Stimulated activated CD8-positive, alpha-beta memory T cell treated with anti-CD3 and anti-CD28 coated beads, Interleukin-15, amount 100 ng/mL, for 24 hours (primary cell): ENCODE data around the gene MRAP.
"Not testable (repeated sequence)": the region's sequence is repeated elsewhere in the genome, so short reads cannot be mapped to it uniquely, and the experiment has no call there.

Source experiments
- DNase-seq: peaks from one replicate; pipeline ENCODE4 v3.0.0-alpha.2; 2020; ENCODE audit warnings: low read depth

The MRAP gene

DNA sequence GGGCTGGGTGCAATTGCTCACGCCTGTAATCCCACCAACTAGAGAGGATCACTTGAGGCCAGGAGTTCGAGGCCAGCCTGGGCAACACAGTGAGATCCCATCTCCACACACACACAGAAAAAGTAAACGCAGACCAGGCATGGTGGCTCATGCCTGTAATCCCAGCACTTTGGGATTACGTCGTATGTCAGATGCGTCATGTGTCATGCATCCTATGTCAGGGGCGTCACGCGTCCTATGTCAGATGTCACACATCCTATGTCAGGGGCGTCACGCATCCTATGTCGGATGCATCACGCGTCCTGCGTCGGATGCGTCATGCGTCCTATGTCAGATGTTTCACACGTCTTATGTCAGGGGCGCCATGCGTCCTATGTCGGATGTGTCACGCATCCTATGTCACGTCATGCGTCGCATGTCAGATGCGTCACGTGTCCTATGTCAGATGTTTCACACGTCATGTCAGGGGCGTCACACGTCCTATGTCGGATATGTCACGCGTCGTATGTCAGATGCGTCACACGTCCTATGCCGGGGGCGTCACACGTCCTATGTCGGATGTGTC is 1.5 kb downstream of the MRAP start:
- no peak for DNase-seq

DNA sequence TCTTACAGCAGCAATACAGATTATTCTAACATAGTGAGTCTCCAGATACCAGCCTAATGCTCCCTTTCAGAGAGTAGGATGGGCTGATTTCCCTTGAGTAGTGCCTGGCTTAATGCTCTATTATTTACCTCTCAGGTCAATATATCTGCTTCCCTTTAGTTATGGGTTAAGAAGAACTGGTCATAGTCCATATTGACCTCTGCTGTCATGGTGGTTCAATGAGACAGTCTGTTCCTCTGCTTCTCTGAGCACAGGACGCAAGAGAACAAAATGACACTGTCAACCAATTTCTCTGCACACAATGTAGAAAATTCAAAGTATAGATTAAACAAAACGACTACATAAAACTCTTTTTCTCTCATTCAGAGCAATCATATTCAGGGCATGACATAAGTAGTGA is 2.9 kb downstream of the MRAP start:
- DNase-seq: no peak

DNA sequence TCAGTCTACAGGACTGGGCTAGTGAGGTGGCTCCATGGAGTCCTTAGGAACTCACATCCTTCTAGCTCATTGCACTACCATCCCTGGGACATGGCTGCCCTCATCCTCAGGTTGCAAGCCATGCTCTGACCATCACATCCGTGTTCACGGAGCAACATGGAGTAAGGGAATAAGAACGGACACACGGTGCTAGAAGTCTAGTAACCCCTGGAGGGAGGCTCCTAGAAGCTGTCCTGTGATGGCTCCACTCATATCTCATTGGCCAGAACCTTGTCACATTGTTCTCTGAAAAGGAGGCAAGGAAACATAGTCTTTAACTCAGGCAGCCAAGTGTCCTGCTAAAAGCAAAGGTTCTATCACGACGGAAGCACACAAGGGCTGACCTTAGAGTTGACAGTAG is 3.9 kb downstream of the MRAP start:
- no peak for DNase-seq

DNA sequence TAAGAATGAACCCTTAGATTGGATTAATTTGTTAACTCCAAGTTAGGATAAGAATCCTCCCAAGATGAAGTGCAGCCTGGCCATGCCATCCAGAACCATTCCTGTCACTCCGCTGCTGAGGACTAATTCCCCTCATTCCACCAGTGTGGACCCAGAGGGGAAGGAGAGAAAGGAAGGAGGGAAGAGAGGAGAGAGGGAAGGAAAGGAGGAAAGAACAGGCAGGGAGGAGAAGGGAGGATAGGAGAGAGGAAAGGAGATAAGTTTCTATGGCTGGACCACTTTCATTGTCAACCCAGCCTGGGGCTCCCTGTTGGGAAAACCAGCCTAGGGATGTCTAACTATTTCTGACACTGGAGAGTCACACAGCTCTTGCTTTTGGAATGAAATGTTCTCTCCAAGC is 4.7 kb downstream of the MRAP start:
- no peak for DNase-seq

DNA sequence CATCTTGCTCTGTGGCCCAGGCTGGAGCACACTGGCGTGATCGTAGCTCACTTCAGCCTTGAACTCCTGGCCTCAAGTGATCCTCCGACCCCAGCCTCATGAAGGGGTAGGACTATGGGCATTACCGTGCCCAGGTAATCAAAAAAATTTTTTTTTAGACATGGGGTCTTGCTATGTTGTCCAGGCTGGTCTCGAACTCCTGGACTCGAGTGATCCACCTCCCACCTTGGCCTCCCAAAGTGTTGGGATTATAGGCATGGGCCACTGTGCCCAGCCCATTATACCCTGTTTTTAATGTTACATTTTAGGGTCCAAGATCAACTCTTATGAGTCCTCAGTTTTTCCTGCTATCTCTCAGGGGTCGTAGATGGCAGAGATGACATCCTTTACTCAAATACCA is 6.3 kb downstream of the MRAP start:
- no peak for DNase-seq

DNA sequence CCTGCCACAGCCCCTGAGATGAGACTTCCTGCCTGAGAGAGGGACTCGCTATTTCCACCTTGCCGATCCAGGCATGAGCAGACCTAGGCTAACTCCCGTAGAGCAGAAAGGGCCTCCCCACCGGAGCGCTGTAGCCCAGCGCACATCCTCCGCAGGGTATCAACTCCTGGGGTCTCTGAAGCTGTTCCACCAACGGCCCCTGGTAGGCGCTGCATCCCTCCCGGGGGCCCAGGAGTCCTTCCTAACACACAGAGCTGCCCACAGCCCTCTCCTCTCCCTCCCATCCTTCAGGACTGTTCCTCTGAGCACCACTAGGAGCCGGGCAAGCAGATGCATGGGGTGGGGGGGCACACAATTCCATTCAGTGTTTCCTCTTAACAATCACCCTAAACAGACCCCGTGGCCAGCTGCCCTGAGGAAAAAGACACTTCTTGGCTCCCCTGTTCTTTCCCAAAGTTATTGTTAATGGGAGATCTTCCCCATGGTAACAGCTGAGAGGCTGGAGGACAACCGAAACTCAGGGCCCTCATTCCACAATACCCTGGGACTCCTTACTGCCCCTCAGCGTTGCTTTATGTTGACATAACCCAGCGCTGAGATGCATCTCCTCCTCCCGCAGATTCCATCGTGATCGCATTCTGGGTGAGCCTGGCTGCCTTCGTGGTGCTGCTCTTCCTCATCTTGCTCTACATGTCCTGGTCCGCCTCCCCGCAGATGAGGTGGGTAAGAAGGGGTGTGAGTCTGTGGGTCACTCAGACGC is 7.5 kb downstream of the MRAP start:
- no peak for DNase-seq

DNA sequence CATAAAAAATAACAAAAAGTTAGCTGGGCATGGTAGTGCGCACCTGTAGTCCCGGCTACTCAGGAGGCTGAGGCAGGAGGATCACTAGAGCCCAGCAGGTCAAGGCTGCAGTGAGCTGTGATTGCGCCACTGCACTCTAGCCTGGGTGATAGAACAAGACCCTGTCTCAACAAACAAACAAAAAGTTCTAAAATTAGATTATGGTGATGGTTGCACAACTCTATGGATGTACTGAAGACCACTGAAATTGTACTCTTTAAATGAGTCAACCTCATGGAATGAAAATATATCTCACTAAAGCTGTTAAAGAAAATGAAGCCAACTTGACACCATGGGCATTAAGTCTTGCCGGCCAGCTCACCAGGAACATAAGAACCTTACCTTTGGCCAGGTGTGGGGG is 9.1 kb downstream of the MRAP start:
- no peak for DNase-seq

DNA sequence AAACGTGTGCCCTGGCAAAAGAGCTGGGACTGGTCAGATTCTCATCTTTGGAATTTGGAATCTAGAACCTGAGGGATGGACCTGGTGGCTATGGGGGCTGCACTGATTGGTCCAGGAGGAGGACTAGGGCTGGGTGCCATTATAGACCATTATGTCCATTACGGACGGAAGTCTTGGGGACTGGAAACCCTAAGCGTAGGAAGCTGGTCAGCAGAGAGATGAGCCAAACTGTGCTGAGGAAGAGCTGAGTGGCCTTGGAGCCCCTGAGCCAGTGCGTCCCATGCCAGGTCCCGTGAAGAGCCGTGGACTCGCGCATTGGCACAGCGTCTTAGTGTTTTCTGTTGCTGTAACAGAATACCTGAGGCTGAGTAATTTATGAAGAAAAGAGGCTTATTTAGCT is 10.0 kb downstream of the MRAP start:
- DNase-seq: no peak

DNA sequence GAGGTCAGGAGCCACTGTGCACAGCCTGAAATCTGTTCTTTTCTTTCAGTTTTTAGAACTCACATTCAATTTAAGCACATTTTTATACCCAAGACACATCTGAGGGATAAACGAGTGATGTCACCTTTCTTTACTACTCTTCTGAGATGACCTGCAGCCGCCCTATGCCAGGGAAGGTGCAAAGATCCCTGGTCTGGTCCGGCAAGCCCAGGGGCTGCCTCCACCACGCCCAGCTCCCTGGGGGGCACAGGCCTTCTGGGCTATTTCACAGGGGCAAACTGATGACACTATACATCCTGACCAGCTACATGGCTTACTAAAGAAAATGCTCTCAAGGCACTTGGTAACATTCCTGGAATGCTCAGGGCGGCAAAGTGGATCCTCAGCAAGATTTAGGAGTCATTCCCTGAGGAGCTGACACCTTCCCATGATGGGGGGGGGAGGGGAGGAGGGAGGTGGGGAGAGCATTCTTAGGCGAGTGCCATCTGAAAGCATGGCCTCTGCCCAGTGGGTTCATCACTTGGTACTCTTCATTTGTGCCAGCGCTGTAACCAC is 11.3 kb downstream of the MRAP start:
- DNase-seq: no peak

DNA sequence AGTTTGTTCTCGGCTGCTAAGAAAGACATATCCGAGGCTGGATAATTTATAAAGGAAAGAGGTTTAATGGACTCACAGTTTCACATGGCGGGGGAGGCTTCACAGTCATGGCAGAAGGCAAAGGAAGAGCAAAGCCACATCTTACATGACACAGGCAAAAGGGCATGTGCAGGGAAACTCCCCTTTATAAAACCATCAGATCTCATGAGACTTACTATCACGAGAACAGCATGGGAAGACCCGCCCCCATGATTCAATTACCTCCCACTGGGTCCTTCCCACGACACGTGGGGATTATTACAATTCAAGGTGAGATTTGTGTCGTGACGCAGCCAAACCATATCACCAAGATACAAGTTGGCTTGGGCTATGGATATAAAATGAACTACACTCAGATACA is 12.3 kb downstream of the MRAP start:
- not testable (repeated sequence) for DNase-seq

DNA sequence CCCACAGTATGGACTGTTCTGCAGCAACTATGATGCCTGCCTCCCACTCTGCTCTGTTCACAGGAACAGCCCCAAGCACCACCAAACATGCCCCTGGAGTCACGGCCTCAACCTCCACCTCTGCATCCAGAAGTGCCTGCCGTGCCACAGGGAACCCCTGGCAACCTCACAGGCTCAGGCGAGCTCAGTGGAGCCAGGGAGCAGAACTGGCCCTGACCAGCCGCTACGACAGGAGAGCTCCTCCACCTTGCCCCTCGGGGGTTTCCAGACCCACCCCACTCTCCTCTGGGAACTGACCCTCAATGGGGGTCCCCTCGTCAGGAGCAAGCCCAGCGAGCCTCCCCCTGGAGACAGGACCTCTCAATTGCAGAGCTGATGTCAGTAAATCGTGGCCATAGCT is 13.0 kb downstream of the MRAP start:
- no peak for DNase-seq

DNA sequence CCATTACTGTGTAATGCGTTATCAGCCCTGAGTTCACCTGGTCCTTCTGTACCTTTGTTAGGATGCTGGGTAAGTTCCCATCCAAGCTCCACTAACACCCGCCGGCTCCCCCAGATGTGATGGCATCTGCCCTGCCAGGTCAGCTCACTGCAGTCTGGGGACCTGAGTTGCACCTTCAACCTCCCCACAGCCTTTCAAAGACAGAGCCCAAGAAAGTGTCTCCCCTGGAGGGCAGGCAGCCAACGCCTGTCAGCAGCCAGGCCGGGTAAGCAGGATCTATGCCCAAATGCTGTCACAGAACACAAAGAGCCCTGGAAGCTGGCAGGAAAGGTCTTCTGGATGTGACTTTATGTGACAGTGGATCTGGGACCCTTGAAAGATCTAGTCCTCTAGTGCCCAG is 13.7 kb downstream of the MRAP start:
- no peak for DNase-seq

DNA sequence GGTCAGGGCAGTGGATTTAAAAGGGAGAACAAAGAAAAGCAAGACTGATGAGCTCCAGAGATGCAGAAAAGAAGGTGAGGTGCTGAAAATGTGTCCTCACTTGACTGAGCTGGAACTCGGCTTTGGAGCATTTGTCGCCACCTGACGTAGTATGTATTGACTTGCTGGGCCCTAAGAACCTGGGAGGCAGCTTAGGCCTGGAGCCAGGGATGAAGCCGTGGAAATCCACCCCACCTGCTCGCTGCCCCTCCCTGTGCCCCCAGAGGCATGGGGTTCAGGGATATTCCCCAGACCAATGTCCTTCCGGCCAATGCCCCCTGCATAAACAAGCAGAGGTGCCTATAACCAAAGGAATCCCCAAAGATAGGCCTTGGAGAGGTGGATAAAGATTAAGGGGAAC is 14.3 kb downstream of the MRAP start:
- no peak for DNase-seq

DNA sequence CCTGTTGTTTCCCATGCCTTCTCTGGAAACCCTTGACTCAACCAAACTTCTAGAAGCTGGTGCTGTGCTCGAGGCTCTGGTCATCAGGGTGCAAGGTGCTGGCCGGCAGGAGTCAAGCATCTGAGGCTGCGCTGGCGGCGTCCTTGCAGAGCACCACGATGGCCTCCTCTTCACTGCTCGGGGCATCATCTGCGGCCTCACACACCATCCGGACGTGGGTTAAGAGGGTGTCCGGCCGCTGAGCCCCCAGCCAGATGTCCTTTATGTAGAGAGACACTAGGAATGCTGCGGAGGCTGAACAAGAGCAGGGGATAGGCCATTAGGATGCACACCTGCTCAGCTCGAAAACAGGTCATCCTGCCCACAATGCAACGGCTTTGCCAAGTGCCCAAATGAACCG is 16.2 kb downstream of the MRAP start:
- DNase-seq: no peak

DNA sequence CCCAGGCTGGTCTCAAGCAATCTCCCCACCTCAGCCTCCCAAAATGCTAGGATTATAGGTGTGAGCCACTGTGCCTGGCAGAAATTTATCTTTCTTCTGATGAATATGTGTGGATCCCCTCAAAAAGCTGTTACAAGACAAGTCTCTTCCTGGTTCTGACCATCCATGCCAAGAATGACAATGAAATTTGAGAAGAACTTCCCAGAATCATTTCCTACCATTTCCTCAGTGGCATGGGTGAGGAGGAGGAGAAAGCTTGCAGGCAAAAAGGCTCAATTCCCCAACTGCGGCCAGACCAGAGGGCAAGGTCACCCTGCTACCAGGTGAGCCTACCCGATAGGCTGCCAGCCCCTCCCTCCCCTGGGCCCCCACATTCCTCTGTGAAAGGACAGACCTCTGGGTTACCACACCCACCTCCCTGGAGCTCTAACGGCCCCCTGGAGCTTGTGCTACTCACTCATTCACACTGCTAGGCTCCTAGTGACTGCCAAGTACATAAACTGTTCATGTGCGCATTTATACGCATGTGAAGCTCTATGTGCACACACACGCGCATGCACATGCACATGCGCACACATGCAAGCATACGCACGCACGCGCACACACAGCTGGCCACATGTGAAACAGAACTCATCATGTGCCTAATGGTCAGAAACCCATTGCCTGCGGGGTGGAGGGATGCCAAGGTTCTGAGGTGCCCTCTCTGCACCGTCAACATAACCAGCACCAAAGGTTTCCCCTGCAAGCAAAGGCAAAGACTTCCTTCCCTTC is 17.0 kb downstream of the MRAP start:
- DNase-seq: no peak

DNA sequence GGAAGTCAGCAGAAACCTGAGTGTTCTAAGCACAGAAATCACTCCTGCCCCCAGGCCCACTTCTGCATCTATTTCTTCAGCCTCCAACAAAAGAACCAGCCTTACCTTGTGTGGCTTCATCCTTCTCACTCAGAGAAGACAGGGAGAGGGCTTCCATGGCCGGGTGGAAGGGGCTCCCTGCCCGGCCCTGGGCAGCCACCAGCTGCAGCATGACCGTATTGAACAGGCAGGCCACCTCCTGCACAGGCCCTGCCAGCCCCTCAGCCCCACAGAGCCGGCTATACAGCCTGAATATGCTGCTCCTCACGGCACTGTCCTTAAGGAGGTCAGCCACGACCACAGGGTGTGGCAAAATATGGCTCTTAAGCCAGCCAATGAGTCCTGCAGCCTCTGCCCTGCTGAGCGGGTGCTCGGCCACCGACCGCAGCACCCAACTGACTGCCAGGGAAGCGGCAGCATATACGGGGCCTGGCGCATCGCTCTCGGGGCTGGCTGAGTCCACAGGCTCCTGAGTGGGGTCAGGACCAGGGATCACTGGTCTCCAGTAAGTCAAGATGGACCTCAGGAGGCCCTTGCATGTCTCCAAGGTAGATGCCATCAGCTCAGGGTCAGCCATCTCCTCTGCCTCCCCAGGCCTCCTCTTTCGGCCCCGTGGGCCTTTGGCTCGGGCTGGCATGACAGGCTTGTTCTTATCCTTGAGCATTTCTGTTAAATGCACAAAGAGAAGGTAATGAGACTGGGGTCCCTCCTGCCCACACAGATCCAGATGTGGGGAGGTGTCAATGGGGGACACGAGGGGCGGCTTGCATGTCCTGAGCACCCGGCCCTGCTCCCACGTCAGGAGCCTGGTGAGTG is 17.9 kb downstream of the MRAP start:
- no peak for DNase-seq

DNA sequence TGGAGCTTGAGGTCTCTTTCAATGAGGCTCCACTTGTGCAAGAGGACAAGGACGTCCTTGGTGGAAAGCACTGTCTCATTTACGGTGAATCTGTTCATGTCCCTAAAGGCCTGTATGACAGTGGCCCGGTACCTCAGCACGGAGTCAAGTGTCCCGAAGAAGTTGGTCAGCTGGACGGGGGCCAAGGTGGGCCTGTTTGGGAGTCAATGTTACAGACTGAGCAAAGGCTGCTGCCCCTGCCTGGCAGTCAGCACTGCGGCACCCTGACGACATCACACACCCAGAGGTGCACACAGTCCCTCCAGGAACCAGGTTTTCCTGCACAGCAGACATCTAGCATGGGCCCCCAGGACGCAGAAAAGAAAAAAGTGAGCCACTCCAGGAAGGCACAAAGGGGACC is 19.1 kb downstream of the MRAP start:
- no peak for DNase-seq

DNA sequence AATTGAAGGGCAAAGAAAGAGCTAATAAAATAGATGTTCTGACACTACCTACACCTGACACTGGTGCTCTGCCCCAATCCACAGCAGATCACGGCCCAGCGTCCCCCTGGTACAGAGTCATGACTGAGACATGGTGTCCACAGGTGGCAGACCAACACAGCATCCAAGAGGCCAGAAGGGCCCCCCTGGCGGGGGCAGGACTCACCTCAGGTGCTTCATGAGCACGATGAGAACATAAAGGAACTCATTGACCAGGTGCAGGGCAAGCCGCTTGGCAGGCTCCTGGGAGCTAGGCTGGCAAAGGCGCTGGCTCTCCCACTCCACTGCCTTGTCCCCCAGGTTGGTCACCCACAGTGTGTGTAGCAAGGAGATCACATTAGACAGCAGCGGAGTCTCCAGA is 20.4 kb downstream of the MRAP start:
- DNase-seq: no peak

DNA sequence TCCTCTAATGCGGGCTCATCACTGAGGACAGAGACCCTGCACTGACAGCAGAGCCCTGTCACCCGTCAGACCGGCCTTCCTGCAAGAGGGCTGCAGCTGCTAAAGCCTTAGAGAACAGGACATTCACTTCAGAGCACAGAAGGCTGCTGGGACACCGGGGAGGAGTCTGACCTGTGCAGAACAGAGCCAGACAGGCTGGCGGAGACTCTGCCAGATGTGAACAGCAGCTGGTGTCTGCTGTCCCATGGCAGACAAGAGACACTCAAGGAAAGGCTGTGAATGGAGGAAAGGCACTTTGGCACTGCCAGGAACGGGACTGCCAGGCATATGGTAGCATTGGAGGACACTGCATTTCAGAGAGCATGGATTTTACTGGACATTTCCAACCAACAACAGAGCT is 21.4 kb downstream of the MRAP start:
- no peak for DNase-seq

DNA sequence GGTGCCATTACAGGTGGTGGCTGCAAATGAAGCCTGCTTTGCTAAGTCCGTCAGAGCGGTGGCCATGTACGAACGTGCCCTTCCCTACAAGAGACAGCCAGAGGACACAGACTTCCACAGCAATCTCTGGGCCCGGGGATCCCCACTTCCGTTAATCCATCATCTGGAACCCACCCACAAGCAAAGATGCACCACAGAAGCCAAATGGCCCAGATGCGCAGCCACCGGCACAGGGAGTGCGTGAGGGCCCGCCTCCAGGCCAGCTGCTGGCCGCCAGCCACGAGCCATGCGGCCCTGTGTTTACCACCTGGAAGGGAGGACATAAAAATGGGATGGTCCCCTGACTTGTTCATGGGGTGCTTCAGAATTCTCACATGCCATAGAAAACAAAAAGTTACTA is 22.1 kb downstream of the MRAP start:
- no peak for DNase-seq

DNA sequence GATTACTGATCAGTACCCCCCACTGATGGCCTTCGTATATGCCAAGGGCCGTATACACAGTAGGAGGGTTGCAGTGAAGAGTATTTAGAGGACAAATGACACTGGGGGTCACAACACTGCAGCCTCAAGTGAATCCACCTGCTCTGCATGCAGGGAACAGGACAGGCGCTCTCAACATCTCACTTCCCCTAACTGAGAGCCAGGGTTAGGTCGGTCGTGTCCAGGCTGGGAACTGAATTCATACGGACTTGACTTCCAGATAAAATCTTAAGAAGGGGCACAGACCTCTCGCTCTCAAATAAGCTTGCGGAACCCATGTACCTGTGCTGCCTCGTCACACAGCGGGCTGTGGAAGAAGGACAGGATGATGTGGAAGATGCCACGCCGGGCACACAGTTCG is 22.8 kb downstream of the MRAP start:
- no peak for DNase-seq

DNA sequence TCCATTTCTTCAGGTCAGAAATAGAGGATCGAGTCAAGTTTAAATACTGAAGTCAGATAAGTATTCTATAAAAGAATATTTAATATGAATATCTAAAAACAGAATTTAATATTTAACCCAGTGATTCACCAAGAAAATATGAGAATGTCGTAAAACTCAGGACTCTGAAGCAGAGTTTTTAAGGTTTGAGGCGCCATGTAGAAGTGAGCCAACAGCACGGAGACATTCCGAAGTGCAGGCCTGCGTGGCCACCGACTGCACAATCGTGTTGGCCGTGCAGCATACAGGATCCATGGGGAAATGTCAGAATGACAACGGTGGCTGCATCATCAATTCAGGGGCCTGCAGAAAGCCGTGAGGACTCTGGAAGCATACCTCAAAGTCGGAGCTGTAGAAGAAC is 23.4 kb downstream of the MRAP start:
- no peak for DNase-seq
